Natural killer cell (primary cell): Measurements from ENCODE around the gene LMX1A. TPM values are rescaled to one million over a fixed set of nuclear protein-coding genes. Genes with fewer than 3 reads are reported as not detected.

Experiments used
- ATAC-seq, 3 donors: fragments of 150-1000 bp in 2 of 3; fragments of 200-7000 bp in 1 of 3; cut with Tn5 transposase; 1 replicate in 1 of 3; 2 replicates in 2 of 3; pipeline ENCODE4 v1.10.0; 2021; ENCODE audit warnings: mild to moderate bottlenecking in 2 of 3, moderate library complexity in 2 of 3
- DNase-seq, 2 donors: peaks; one replicate each; pipeline versions ENCODE4 v3.0.0 to v3.0.0-alpha.2; 2013 to 2021; ENCODE audit warnings: mixed read lengths in 1 of 2
- H3K27ac ChIP-seq: one replicate; pipeline ENCODE4 v1.5.1; 2013; ENCODE audit warnings: mild to moderate bottlenecking, low read length
- H3K27me3 ChIP-seq: one replicate; pipeline ENCODE4 v1.6.1; 2013; ENCODE audit warnings: low read length; ENCODE audit not compliant: control insufficient read depth, insufficient read depth
- H3K36me3 ChIP-seq: one replicate; pipeline ENCODE4 v1.6.1; 2013; ENCODE audit warnings: low read length; ENCODE audit not compliant: control insufficient read depth, insufficient read depth
- H3K4me1 ChIP-seq: one replicate; pipeline ENCODE4 v1.6.1; 2013; ENCODE audit warnings: low read length; ENCODE audit not compliant: control insufficient read depth, insufficient read depth
- H3K4me3 ChIP-seq: one replicate; pipeline ENCODE4 v1.5.1; 2013; ENCODE audit warnings: low read length
- H3K9me3 ChIP-seq: one replicate; pipeline ENCODE4 v1.6.1; 2013; ENCODE audit warnings: low read length; ENCODE audit not compliant: control insufficient read depth, insufficient read depth
- H3K27ac Mint-ChIP-seq, 2 donors: one replicate each; pipeline ENCODE4 v1.8.0; 2022; ENCODE audit warnings: mild to moderate bottlenecking in 2 of 2, mixed read lengths in 2 of 2, moderate library complexity in 1 of 2
- H3K27me3 Mint-ChIP-seq, 2 donors: one replicate each; pipeline ENCODE4 v1.8.0; 2022; ENCODE audit warnings: low read depth in 2 of 2, mixed read lengths in 2 of 2
- H3K36me3 Mint-ChIP-seq: one replicate; pipeline ENCODE4 v1.8.0; 2022; ENCODE audit warnings: mixed read lengths
- H3K4me1 Mint-ChIP-seq, 2 donors: one replicate each; pipeline ENCODE4 v1.8.0; 2022; ENCODE audit warnings: mixed read lengths in 2 of 2
- H3K4me3 Mint-ChIP-seq: one replicate; pipeline ENCODE4 v1.8.0; 2022; ENCODE audit warnings: mild to moderate bottlenecking, moderate library complexity, mixed read lengths
- H3K9me3 Mint-ChIP-seq, 2 donors: one replicate each; pipeline ENCODE4 v1.8.0; 2022; ENCODE audit warnings: mixed read lengths in 2 of 2
- CTCF ChIP-seq: fragments of 200-600 bp; IDR thresholded peaks from one replicate; pipeline ENCODE4 v1.8.0; 2022; ENCODE audit warnings: antibody characterized with exemption
- WGBS: methylation state at CpG from one replicate; pipeline ENCODE4 v1.1.7; 2013; ENCODE audit warnings: missing lambda C conversion rate; ENCODE audit not compliant: insufficient coverage; 5-methylcytosine and 5-hydroxymethylcytosine counted together
- intact Hi-C: fragments of 100-400 bp; cut with micrococcal nuclease; formaldehyde crosslinking; loops from one replicate; pipeline ENCODE4 v1.14.2; 2022
- total RNA-seq, 4 donors: library from RNA; stranded (reverse); fragments of 120-200 nt in 1 of 4; gene quantifications; one replicate each; pipeline versions ENCODE4 v1.2.3 to v1.2.4, GENCODE V29; 2013 to 2022

LMX1A gene
- total RNA-seq, 3 donors from 2014 or later (not counting 1 experiment from before 2014, with no cell fraction given) = not detected

DNA sequence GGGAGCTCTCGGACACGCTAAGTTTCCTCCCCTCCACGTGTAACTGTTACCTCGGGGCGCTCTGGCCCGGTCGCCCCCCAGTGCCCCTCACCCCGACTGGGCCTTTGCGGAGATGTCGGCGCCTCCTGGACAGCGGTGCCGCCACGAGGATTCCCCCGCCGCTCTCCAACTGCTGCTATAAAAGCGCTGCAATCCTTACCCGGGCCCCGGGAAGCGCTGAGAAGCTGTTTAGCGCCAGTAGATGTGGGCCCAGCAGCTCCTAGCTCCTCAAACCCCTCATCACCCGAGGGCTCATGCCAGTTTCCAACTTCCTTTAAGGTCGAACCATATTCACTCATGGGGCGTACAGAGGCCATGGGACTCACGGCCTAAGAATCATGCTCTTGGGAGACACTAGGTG, 361 bp upstream of the LMX1A start:
- no peak for ATAC-seq
- intact Hi-C loops = no loop called here
- TF ChIP-seq CTCF = no peak
- Histone ChIP-seq H3K27ac (no peak overlapping the region), H3K9me3 (no peaks in the 10 kb centered on the region), H3K36me3 (no peaks in the 10 kb centered on the region), H3K4me1 (no peaks in the 10 kb centered on the region), H3K27me3 (peaks cover 30% of the 10 kb centered on the region), H3K4me3 (no peak overlapping the region)
- Mint-ChIP-seq H3K4me3 (no peak overlapping the region), H3K27me3 (peaks cover 60 to 62% of the 10 kb centered on the region in 2 donors), H3K27ac (no peak overlapping the region), H3K9me3 (no peaks in the 10 kb centered on the region), H3K36me3 (no peaks in the 10 kb centered on the region), H3K4me1 (peaks cover 0 to 6% of the 10 kb centered on the region in 2 donors)
- WGBS = 12% methylated on average over 25 of the region's 25 CpGs
- no peak for DNase-seq

DNA sequence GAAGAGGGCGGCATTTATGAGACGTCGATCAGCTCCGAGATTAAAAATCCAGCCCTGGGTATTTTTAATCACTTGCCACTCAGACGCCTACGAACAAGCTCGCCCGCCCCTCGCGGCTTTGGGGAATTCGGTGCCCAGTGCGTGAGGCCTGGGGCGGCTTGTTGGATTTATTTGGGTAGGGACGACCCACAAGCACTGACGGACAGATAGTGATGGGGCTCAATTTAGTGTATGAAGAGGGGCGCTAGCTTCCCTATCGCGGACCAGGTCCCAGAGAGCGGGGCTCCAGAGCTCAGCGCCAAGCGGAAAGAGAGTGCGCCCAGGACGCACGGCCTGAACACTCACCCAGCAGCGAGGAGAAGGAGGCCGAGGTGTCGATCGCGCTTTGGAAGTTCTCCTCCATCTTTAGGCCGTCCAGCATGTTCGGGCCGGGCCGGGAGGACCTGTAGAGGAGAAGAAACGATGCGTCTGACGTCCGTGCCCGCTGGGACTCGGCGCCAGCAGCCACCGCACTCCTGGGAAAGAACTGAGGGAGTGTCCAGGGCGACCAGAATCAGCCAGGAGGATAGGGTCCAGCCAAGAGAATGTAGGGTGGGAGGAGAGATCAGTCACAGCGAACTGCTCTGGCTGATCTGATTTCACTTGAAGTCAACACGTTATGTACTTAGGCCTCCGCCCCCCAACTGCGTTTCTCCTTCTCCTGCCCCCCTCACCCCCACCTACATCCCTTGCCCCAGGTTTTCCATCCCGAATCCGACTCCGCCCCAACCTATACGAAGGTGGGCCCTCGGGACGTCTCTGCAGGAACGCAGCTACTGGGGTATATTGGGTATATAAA, 1.2 kb downstream of the LMX1A start:
- no peak for TF ChIP-seq CTCF
- no peaks in the 10 kb centered on the region for H3K36me3 ChIP-seq
- no peaks in the 10 kb centered on the region for H3K9me3 ChIP-seq
- Mint-ChIP-seq H3K4me3 (no peak overlapping the region), H3K27me3 (peaks cover 65 to 75% of the 10 kb centered on the region in 2 donors), H3K36me3 (no peaks in the 10 kb centered on the region), H3K27ac (no peak overlapping the region), H3K4me1 (peaks cover 0 to 6% of the 10 kb centered on the region in 2 donors), H3K9me3 (no peaks in the 10 kb centered on the region)
- H3K27me3 ChIP-seq = peaks cover 30% of the 10 kb centered on the region
- no peak overlapping the region for H3K27ac ChIP-seq
- H3K4me3 ChIP-seq = no peak overlapping the region
- 8% methylated on average over 51 of the region's 53 CpGs for WGBS
- DNase-seq = no peak
- no peak for ATAC-seq
- intact Hi-C loops = no loop called here
- H3K4me1 ChIP-seq = no peaks in the 10 kb centered on the region

- Mint-ChIP-seq H3K4me1 (peaks cover 0 to 6% of the 10 kb centered on the region in 2 donors), H3K9me3 (no peaks in the 10 kb centered on the region), H3K27me3 (peaks cover 59 to 81% of the 10 kb centered on the region in 2 donors), H3K27ac (no peak overlapping the region), H3K36me3 (no peaks in the 10 kb centered on the region), H3K4me3 (no peak overlapping the region)
- Histone ChIP-seq H3K27ac (no peak overlapping the region), H3K9me3 (no peaks in the 10 kb centered on the region), H3K4me3 (no peak overlapping the region), H3K4me1 (no peaks in the 10 kb centered on the region), H3K27me3 (peaks cover 33% of the 10 kb centered on the region), H3K36me3 (no peaks in the 10 kb centered on the region)
- no peak for TF ChIP-seq CTCF
- DNase-seq (no peak), ATAC-seq (no peak)
- 9% methylated on average over 22 of the region's 22 CpGs for WGBS
- intact Hi-C loops = no loop called here
Measured at GRCh38 chr1:165354739-165355138, 1.8 kb downstream of the LMX1A start.
